PC-3 (cell line): ENCODE data around the gene LRRC71. TPM values are rescaled to one million over a fixed set of nuclear protein-coding genes. Genes with fewer than 3 reads are reported as not detected.
A peak's percentile ranks its signal among the peaks of the same experiment; 100 is the strongest.

Experiments
- ATAC-seq: fragments of 200-7000 bp; cut with Tn5 transposase; 2 replicates; pipeline ENCODE4 v1.9.1; 2020; ENCODE audit warnings: mild to moderate bottlenecking, moderate library complexity
- BruUV-seq: library from RNA; stranded (reverse); fragments of 400-500 nt; replicated peaks from 2 replicates; lab custom pipeline; 2021; lab: Mats Ljungman, UMichigan
- CTCF ChIA-PET: fragments of 300-600 bp; sonication (Branson Sonifier 250); formaldehyde crosslinking; loops from one replicate; lab custom pipeline; 2022; ENCODE audit warnings: antibody characterized with exemption; lab: Charles Lee
- POLR2A ChIA-PET: fragments of 300-600 bp; sonication (Branson Sonifier 250); formaldehyde crosslinking; loops from one replicate; lab custom pipeline; 2022; ENCODE audit warnings: antibody characterized with exemption; ENCODE audit not compliant: unreplicated experiment; lab: Charles Lee
- DNase-seq: peaks from one replicate; pipeline ENCODE4 v3.0.0-alpha.2; 2015
- H2AFZ ChIP-seq: fragments of 300-600 bp; sonication (generic); 2 replicates; pipeline ENCODE4 v1.6.0; 2016; ENCODE audit warnings: antibody characterized with exemption, low read length
- H3F3A ChIP-seq: fragments of 300-600 bp; sonication (generic); one replicate; pipeline ENCODE4 v1.6.0; 2017; ENCODE audit warnings: antibody characterized with exemption, low read length, control low read depth, mild to moderate bottlenecking; ENCODE audit not compliant: unreplicated experiment
- H3K27ac ChIP-seq: fragments of 300-600 bp; sonication (generic); 2 replicates; pipeline ENCODE4 v1.5.1; 2016; ENCODE audit warnings: mild to moderate bottlenecking, low read length
- H3K27me3 ChIP-seq: fragments of 300-600 bp; sonication (generic); 2 replicates; pipeline ENCODE4 v1.6.1; 2016; ENCODE audit warnings: low read length, mixed read lengths
- H3K36me3 ChIP-seq: fragments of 300-600 bp; sonication (generic); 2 replicates; pipeline ENCODE4 v1.6.1; 2016; ENCODE audit warnings: low read depth, mixed run types, low read length, mixed read lengths
- H3K4me1 ChIP-seq: fragments of 300-600 bp; sonication (generic); 2 replicates; pipeline ENCODE4 v1.5.1; 2016; ENCODE audit warnings: low read length; ENCODE audit not compliant: insufficient read depth
- H3K4me2 ChIP-seq: fragments of 300-600 bp; sonication (generic); 2 replicates; pipeline ENCODE4 v1.6.0; 2016; ENCODE audit warnings: low read length
- H3K4me3 ChIP-seq: fragments of 300-600 bp; sonication (generic); 2 replicates; pipeline ENCODE4 v1.5.1; 2016; ENCODE audit warnings: mild to moderate bottlenecking, low read length, mixed read lengths
- H3K79me2 ChIP-seq: fragments of 300-600 bp; sonication (generic); 2 replicates; pipeline ENCODE4 v1.6.1; 2017; ENCODE audit warnings: low read length, mixed read lengths
- H3K9ac ChIP-seq: fragments of 300-600 bp; sonication (generic); 2 replicates; pipeline ENCODE4 v1.6.0; 2016; ENCODE audit warnings: mild to moderate bottlenecking, low read length
- H3K9me2 ChIP-seq: fragments of 300-600 bp; sonication (generic); replicated peaks from 2 replicates; pipeline ENCODE4 v1.6.1; 2016; ENCODE audit warnings: mixed run types, low read length, mixed read lengths
- H3K9me3 ChIP-seq: fragments of 300-600 bp; sonication (generic); 2 replicates; pipeline ENCODE4 v1.6.1; 2016; ENCODE audit warnings: low read length, mixed read lengths
- H4K20me1 ChIP-seq: fragments of 300-600 bp; sonication (generic); 2 replicates; pipeline ENCODE4 v1.6.1; 2016; ENCODE audit warnings: low read length, mixed read lengths
- EZH2 ChIP-seq: fragments of 300-600 bp; sonication (generic); IDR thresholded peaks from one replicate; pipeline ENCODE4 v1.6.1; 2017; ENCODE audit warnings: antibody characterized with exemption, mild to moderate bottlenecking, low read length; ENCODE audit not compliant: unreplicated experiment
- EZH2phosphoT487 ChIP-seq: fragments of 300-600 bp; sonication (generic); IDR thresholded peaks from 2 replicates; pipeline ENCODE4 v1.6.1; 2018; ENCODE audit warnings: mild to moderate bottlenecking, antibody characterized with exemption, low read length, borderline replicate concordance
- intact Hi-C: fragments of 100-400 bp; cut with micrococcal nuclease; formaldehyde crosslinking; loops from 2 replicates; pipeline ENCODE4 v1.9.0; 2023
- total RNA-seq: library from RNA; depleted of rRNA; stranded (reverse); fragments of >200 nt; gene quantifications from 2 replicates; pipeline ENCODE4 v1.2.3, GENCODE V29; 2014
- TF ChIP-seq, protein P1 (sequence below): fragments of 300-600 bp; sonication (generic); conservative IDR thresholded peaks from 2 replicates; pipeline ENCODE4 v1.5.1; 2017; ENCODE audit warnings: antibody characterized with exemption, low read depth, mild to moderate bottlenecking, low read length

LRRC71 gene
- total RNA-seq, 1 experiment from 2014 or later: 0.11 TPM

DNA sequence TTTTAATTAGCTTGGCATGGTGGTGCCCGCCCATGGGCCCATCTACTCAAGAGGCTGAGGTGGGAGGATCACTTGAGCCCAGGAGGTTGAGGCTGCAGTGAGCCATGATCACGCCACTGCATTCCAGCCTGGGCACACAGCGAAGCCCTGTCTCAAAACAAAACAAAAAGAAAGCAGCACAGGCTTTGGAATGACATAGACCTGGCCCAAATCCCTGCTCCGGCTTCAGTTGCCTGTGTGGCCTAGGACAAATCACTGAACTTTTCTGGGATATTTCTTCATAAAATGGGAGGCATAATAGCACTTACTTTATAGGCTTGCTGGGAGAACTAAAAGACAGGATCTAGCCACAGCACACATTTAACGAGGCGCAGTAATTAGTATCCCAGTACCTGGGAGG lies 24.5 kb upstream of the LRRC71 start:
- H3K9ac ChIP-seq: no peak overlapping the region
- TF ChIP-seq EZH2phosphoT487 (no peak), EZH2 (no peak)
- TF ChIP-seq, protein P1, sequence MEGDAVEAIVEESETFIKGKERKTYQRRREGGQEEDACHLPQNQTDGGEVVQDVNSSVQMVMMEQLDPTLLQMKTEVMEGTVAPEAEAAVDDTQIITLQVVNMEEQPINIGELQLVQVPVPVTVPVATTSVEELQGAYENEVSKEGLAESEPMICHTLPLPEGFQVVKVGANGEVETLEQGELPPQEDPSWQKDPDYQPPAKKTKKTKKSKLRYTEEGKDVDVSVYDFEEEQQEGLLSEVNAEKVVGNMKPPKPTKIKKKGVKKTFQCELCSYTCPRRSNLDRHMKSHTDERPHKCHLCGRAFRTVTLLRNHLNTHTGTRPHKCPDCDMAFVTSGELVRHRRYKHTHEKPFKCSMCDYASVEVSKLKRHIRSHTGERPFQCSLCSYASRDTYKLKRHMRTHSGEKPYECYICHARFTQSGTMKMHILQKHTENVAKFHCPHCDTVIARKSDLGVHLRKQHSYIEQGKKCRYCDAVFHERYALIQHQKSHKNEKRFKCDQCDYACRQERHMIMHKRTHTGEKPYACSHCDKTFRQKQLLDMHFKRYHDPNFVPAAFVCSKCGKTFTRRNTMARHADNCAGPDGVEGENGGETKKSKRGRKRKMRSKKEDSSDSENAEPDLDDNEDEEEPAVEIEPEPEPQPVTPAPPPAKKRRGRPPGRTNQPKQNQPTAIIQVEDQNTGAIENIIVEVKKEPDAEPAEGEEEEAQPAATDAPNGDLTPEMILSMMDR: no peak
- H3K4me3 ChIP-seq: no peak overlapping the region
- no peaks in the 10 kb centered on the region for H3K27me3 ChIP-seq
- no peaks in the 10 kb centered on the region for H3K36me3 ChIP-seq
- H3K4me2 ChIP-seq: peak overlapping the region; percentile 89
- 0 out of 2 replicates have a peak overlapping the region, but pooled peaks have one; percentile 6 for H2AFZ ChIP-seq
- intact Hi-C loops: no loop called here
- peak overlapping the region; percentile 81 for H3K27ac ChIP-seq
- BruUV-seq: no TSS peak
- H3K79me2 ChIP-seq: no peaks in the 10 kb centered on the region
- no peaks in the 10 kb centered on the region for H4K20me1 ChIP-seq
- ATAC-seq (no peak), DNase-seq (no peak)
- ChIA-PET POLR2A (interaction anchor here (0.5 kb wide), 1 partner anchor 170 kb away, joined by 3 read pairs; no protein-coding TSS in a partner anchor), CTCF (interaction anchor here (1.4 kb wide), 1 partner anchor 32 kb away, joined by 17 read pairs; no protein-coding TSS in a partner anchor)
- H3K9me3 ChIP-seq: no peaks in the 10 kb centered on the region
- peaks cover 34% of the 10 kb centered on the region for H3K4me1 ChIP-seq
- peaks cover 10% of the 10 kb centered on the region for H3F3A ChIP-seq
- no peaks in the 10 kb centered on the region for H3K9me2 ChIP-seq

DNA sequence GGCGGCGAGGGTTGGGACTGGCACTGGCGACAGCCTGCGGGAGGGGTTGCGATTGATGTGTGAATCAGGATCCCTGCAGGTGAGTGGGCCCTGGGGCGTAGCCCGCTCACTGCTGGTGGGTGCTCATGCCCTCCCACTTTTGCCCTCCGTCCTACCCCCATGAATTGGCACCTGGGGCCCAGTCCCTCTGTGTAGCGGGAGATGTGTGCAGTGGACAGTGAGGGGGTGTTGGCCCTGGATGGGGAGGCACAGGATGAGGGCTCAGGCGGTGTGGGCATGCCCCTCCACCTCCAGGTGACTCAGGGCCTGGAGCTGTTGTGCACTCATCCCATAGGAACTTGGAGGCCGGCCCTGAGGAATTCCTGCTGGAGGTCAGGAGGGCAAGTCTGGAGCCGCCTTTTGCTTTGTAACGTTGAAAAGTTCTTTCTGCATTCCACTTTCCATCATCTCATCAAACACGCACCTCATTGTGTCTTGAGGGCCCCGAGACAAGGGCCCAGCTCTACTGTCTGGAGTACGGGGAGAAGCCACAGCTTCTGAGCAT lies 23.9 kb upstream of the LRRC71 start:
- Histone ChIP-seq H3K36me3 (no peaks in the 10 kb centered on the region), H3F3A (peaks cover 10% of the 10 kb centered on the region), H3K9me3 (no peaks in the 10 kb centered on the region), H3K4me3 (peak overlapping the region; percentile 57), H3K79me2 (no peaks in the 10 kb centered on the region), H3K27ac (peak overlapping the region; percentile 81), H2AFZ (peak overlapping the region; percentile 6; the same call in 1 of the 2 replicates), H3K9me2 (no peaks in the 10 kb centered on the region), H3K9ac (no peak overlapping the region; the same call in 1 of the 2 replicates), H3K4me1 (peaks cover 34% of the 10 kb centered on the region), H3K4me2 (peak overlapping the region; percentile 89), H3K27me3 (no peaks in the 10 kb centered on the region), H4K20me1 (no peaks in the 10 kb centered on the region)
- TF ChIP-seq EZH2phosphoT487 (no peak), EZH2 (no peak)
- TF ChIP-seq, protein P1: no peak
- CTCF ChIA-PET: interaction anchor here (1.4 kb wide), 1 partner anchor 32 kb away, joined by 17 read pairs; no protein-coding TSS in a partner anchor
- DNase-seq (peak; percentile 96), ATAC-seq (peak; percentile 71)
- no TSS peak for BruUV-seq
- POLR2A ChIA-PET: interaction anchor here (0.5 kb wide), 1 partner anchor 171 kb away, joined by 3 read pairs; no protein-coding TSS in a partner anchor
- intact Hi-C loops: no loop called here
